Measurements from ENCODE around the gene TM4SF4. TPM values are rescaled to one million over a fixed set of nuclear protein-coding genes. Genes with fewer than 3 reads are reported as not detected.

Gene TM4SF4
- total and polyA plus RNA-seq, 2 donors from 2014 or later = 0.92 to 0.94 TPM

DNA sequence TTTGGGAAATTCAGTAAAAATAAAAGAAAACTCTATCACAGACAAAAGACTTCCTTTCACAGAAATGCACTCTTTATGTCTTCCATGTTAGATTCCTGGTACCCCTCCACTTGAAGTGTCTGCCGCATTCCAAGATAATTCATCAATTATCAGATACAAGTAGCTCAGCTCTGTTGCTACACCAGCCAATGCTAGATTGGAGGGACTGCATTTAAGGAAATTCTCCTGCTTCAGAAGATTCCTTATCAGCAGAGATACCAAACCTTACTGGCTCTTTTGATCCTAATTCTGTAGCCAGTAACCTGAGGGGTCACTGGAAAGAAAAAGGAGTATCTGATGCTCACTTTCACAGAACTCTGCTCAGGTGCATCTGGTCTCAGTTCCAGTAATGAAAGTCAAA is 63.9 kb downstream of the TM4SF4 start:
- Histone ChIP-seq H3K4me1 (ENCODE audit: control insufficient read depth in 2 of 3, insufficient read depth in 2 of 3, low read depth in 1 of 3, low read length in 3 of 3) (peaks cover 9 to 36% (median 34%) of the 10 kb centered on the region in 3 donors), H3K9me3 (ENCODE audit: control insufficient read depth in 2 of 3, insufficient read depth in 1 of 3, low read length in 3 of 3) (no peaks in the 10 kb centered on the region), H3K27me3 (ENCODE audit: control insufficient read depth, insufficient read depth, low read length) (no peaks in the 10 kb centered on the region), H3K27ac (ENCODE audit: low read depth in 2 of 2, low read length in 2 of 2) (no peak overlapping the region), H3K9ac (ENCODE audit: low read length in 3 of 3) (no peak overlapping the region), H3K36me3 (ENCODE audit: control insufficient read depth in 2 of 3, insufficient read depth in 3 of 3, low read length in 3 of 3) (peaks cover 0 to 10% (median 2%) of the 10 kb centered on the region in 3 donors), H3K4me3 (ENCODE audit: low read length in 3 of 3) (no peak overlapping the region)
- no peak for DNase-seq
- no peak for TF ChIP-seq CTCF (IDR thresholded peaks at IDR 0.05; ENCODE audit: borderline replicate concordance, extremely low read depth, insufficient read depth)
- no peak for FAIRE-seq
- intact Hi-C loops (cut with DNase I) = loop anchor here (10.0 kb wide), 1 partner anchor 116 kb away; the partner anchor contains the start of gene WWTR1

DNA sequence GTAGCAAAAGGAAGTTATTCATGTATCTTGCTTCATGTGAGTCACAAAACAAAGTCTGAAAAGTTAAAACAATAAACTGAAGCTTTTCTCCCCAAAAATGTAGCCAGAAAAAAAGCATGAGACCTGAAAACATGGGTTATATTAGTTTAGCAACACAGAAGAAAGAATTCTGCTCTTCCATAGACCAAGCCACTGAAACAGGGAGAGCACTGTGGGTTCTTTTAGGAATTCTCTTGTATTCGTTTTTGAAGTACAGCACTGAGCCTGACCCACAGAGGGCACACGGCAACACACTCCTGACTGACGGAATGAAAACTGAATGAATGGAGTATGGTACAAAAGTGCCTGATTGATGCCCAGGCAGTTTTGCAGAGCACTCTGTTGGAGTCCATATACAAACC is 66.6 kb downstream of the TM4SF4 start:
- peaks cover 9 to 30% (median 28%) of the 10 kb centered on the region in 3 donors for H3K4me1 ChIP-seq (ENCODE audit: control insufficient read depth in 2 of 3, insufficient read depth in 2 of 3, low read depth in 1 of 3, low read length in 3 of 3)
- FAIRE-seq (no peak), DNase-seq (no peak)
- peak overlapping the region in 1 of 3 donors; percentile 2 for H3K9ac ChIP-seq (ENCODE audit: low read length in 3 of 3)
- H3K9me3 ChIP-seq (ENCODE audit: control insufficient read depth in 2 of 3, insufficient read depth in 1 of 3, low read length in 3 of 3) = no peaks in the 10 kb centered on the region
- no peaks in the 10 kb centered on the region for H3K27me3 ChIP-seq (ENCODE audit: control insufficient read depth, insufficient read depth, low read length)
- intact Hi-C loops (cut with DNase I) = no loop called here
- H3K4me3 ChIP-seq (ENCODE audit: low read length in 3 of 3) = peak overlapping the region in 2 of 3 donors; percentile 13 to 41
- H3K27ac ChIP-seq (ENCODE audit: low read depth in 2 of 2, low read length in 2 of 2) = peak overlapping the region; percentile 81 to 88
- peaks cover 0 to 10% (median 2%) of the 10 kb centered on the region in 3 donors for H3K36me3 ChIP-seq (ENCODE audit: control insufficient read depth in 2 of 3, insufficient read depth in 3 of 3, low read length in 3 of 3)
- peak; percentile 8 for TF ChIP-seq CTCF (IDR thresholded peaks at IDR 0.05; ENCODE audit: borderline replicate concordance, extremely low read depth, insufficient read depth)

GRCh38 chr3:149542375-149543312 is 68.1 kb downstream of the TM4SF4 start:
- H3K27ac ChIP-seq (ENCODE audit: low read depth in 2 of 2, low read length in 2 of 2) = peak overlapping the region; percentile 81 to 88
- TF ChIP-seq CTCF (IDR thresholded peaks at IDR 0.05; ENCODE audit: borderline replicate concordance, extremely low read depth, insufficient read depth) = no peak
- peak overlapping the region in 2 of 3 donors; percentile 34 to 46 for H3K9ac ChIP-seq (ENCODE audit: low read length in 3 of 3)
- H3K4me3 ChIP-seq (ENCODE audit: low read length in 3 of 3) = peak overlapping the region in 2 of 3 donors; percentile 18 to 41
- no peaks in the 10 kb centered on the region for H3K9me3 ChIP-seq (ENCODE audit: control insufficient read depth in 2 of 3, insufficient read depth in 1 of 3, low read length in 3 of 3)
- FAIRE-seq (peak; percentile 56), DNase-seq (peak in 2 of 5 donors; percentile 69)
- H3K27me3 ChIP-seq (ENCODE audit: control insufficient read depth, insufficient read depth, low read length) = no peaks in the 10 kb centered on the region
- peaks cover 0 to 10% (median 2%) of the 10 kb centered on the region in 3 donors for H3K36me3 ChIP-seq (ENCODE audit: control insufficient read depth in 2 of 3, insufficient read depth in 3 of 3, low read length in 3 of 3)
- intact Hi-C loops (cut with DNase I) = no loop called here
- H3K4me1 ChIP-seq (ENCODE audit: control insufficient read depth in 2 of 3, insufficient read depth in 2 of 3, low read depth in 1 of 3, low read length in 3 of 3) = peaks cover 5 to 18% (median 14%) of the 10 kb centered on the region in 3 donors

Measured in kidney (tissue), 14 donors.